Lung microvascular endothelial cell (primary cell): ENCODE data around the gene ADGRD1. TPM values are rescaled to one million over a fixed set of nuclear protein-coding genes. Genes with fewer than 3 reads are reported as not detected.
"Not testable (repeated sequence)": the region's sequence is repeated elsewhere in the genome, so short reads cannot be mapped to it uniquely, and the experiment has no call there.

Experiments used
- DNase-seq, 2 donors: peaks; one replicate each; pipeline versions ENCODE4 v3.0.0 to v3.0.0-alpha.2; 2010; ENCODE audit warnings: low read depth in 2 of 2
- total RNA-seq: library from RNA; depleted of rRNA; stranded (reverse); fragments of >200 nt; gene quantifications from 2 replicates; pipeline ENCODE4 v1.2.1, GENCODE V29; 2014

The ADGRD1 gene
- total RNA-seq, 1 donor from 2014 or later: 0.20 TPM

GRCh38 chr12:131071950-131072349 is 118.2 kb downstream of the ADGRD1 start:
- not testable (repeated sequence) for DNase-seq

- no peak for DNase-seq
These were observed 118.9 kb downstream of the ADGRD1 start for GRCh38 chr12:131072451-131073230.

- peak in 1 of 2 donors; percentile 53 for DNase-seq
These were observed 120.7 kb downstream of the ADGRD1 start for GRCh38 chr12:131074221-131075083.

GRCh38 chr12:131075194-131075593 is 121.5 kb downstream of the ADGRD1 start:
- no peak for DNase-seq

GRCh38 chr12:131075611-131076010 is 121.9 kb downstream of the ADGRD1 start:
- DNase-seq: no peak

GRCh38 chr12:131076296-131076695 is 122.6 kb downstream of the ADGRD1 start:
- no peak for DNase-seq

- DNase-seq: no peak
These were observed 123.4 kb downstream of the ADGRD1 start for GRCh38 chr12:131076791-131077747.

- no peak for DNase-seq
These were observed 124.3 kb downstream of the ADGRD1 start for GRCh38 chr12:131077931-131078391.

- no peak for DNase-seq
These were observed 128.8 kb downstream of the ADGRD1 start for GRCh38 chr12:131082290-131083194.

- no peak for DNase-seq
These were observed 130.8 kb downstream of the ADGRD1 start for GRCh38 chr12:131084341-131085011.

GRCh38 chr12:131085125-131085815 is 131.6 kb downstream of the ADGRD1 start:
- DNase-seq: no peak

GRCh38 chr12:131085816-131086591 is 132.3 kb downstream of the ADGRD1 start:
- DNase-seq: no peak

- DNase-seq: no peak
These were observed 133.7 kb downstream of the ADGRD1 start for GRCh38 chr12:131087302-131087818.

GRCh38 chr12:131087991-131088700 is 134.4 kb downstream of the ADGRD1 start:
- no peak for DNase-seq

- DNase-seq: no peak
These were observed 135.2 kb downstream of the ADGRD1 start for GRCh38 chr12:131088701-131089530.

- no peak for DNase-seq
These were observed 136.0 kb downstream of the ADGRD1 start for GRCh38 chr12:131089531-131090273.
